Endometrial microvascular endothelial cells (primary cell): ENCODE results near the gene CYTH2. TPM values are rescaled to one million over a fixed set of nuclear protein-coding genes. Genes with fewer than 3 reads are reported as not detected.
"Not testable (repeated sequence)": the region's sequence is repeated elsewhere in the genome, so short reads cannot be mapped to it uniquely, and the experiment has no call there.

Source experiments
- in situ Hi-C: cut with HindIII; loops from 2 replicates; pipeline ENCODE4 v1.10.0; 2017; ENCODE audit warnings: low sequenced_read_pairs, low pct_unique_long_range_greater_than_20kb; ENCODE audit errors: inconsistent ontology term
- total RNA-seq: library from RNA; depleted of rRNA; stranded (reverse); fragments of >200 nt; gene quantifications from one replicate; pipeline ENCODE4 v1.2.3, GENCODE V29; 2015; ENCODE audit errors: inconsistent ontology term

CYTH2 gene
- total RNA-seq, 1 donor from 2014 or later, result 19.0 TPM

- in situ Hi-C loops, result no loop called here
Measured at GRCh38 chr19:48487544-48487943, 18.4 kb downstream of the CYTH2 start.

- in situ Hi-C loops, result no loop called here
Measured at GRCh38 chr19:48487948-48488347, 18.8 kb downstream of the CYTH2 start.

- in situ Hi-C loops, result not testable (repeated sequence)
Measured at GRCh38 chr19:48488478-48488877, 19.3 kb downstream of the CYTH2 start.

GRCh38 chr19:48489608-48490216 lies 20.5 kb downstream of the CYTH2 start:
- in situ Hi-C loops, result no loop called here

GRCh38 chr19:48490981-48491792 lies 22.0 kb downstream of the CYTH2 start:
- in situ Hi-C loops, result no loop called here

GRCh38 chr19:48491793-48492123 lies 22.6 kb downstream of the CYTH2 start:
- in situ Hi-C loops, result no loop called here

- in situ Hi-C loops, result no loop called here
Measured at GRCh38 chr19:48492925-48493717, 24.0 kb downstream of the CYTH2 start.

- in situ Hi-C loops, result no loop called here
Measured at GRCh38 chr19:48493718-48494401, 24.7 kb downstream of the CYTH2 start.

GRCh38 chr19:48495396-48495795 lies 26.2 kb downstream of the CYTH2 start:
- in situ Hi-C loops, result no loop called here

- in situ Hi-C loops, result no loop called here
Measured at GRCh38 chr19:48496959-48497727, 28.0 kb downstream of the CYTH2 start.

GRCh38 chr19:48497728-48498594 lies 28.8 kb downstream of the CYTH2 start:
- in situ Hi-C loops, result no loop called here

- in situ Hi-C loops, result no loop called here
Measured at GRCh38 chr19:48498595-48499311, 29.6 kb downstream of the CYTH2 start.

- in situ Hi-C loops, result no loop called here
Measured at GRCh38 chr19:48499316-48500090, 30.3 kb downstream of the CYTH2 start.

GRCh38 chr19:48500830-48501493 lies 31.8 kb downstream of the CYTH2 start:
- in situ Hi-C loops, result no loop called here

GRCh38 chr19:48501494-48502349 lies 32.6 kb downstream of the CYTH2 start:
- in situ Hi-C loops, result no loop called here
